BJ (cell line): ENCODE data around the gene PIP5K1B. TPM values are rescaled to one million over a fixed set of nuclear protein-coding genes. Genes with fewer than 3 reads are reported as not detected.

ENCODE experiments used
- CTCF ChIA-PET: fragments of 350-600 bp; formaldehyde crosslinking; extraction: SDS; loops from one replicate; lab custom pipeline; 2021; ENCODE audit warnings: antibody characterized with exemption, inconsistent platforms; lab: Yijun Ruan, JAX
- POLR2A ChIA-PET: fragments of 300-600 bp; sonication (Branson Sonifier 250); formaldehyde crosslinking; extraction: SDS; loops from one replicate; lab custom pipeline; 2021; ENCODE audit warnings: antibody characterized with exemption; lab: Charles Lee
- DNase-seq: peaks from one replicate; pipeline ENCODE4 v3.0.0-alpha.2; 2011; ENCODE audit warnings: low read depth
- H3K27me3 ChIP-seq: 2 replicates; pipeline ENCODE4 v1.6.0; 2011; ENCODE audit warnings: low read length; ENCODE audit not compliant: control insufficient read depth, insufficient read depth
- H3K36me3 ChIP-seq: 2 replicates; pipeline ENCODE4 v1.5.1; 2011; ENCODE audit warnings: low read length; ENCODE audit not compliant: control insufficient read depth, insufficient read depth
- H3K4me3 ChIP-seq: 2 replicates; pipeline ENCODE4 v1.5.1; 2011; ENCODE audit warnings: low read depth, mild to moderate bottlenecking, control low read depth, low read length
- polyA plus RNA-seq: library from polyadenylated mRNA; depleted of rRNA; stranded (reverse); fragments of >200 nt; gene quantifications from 2 replicates; pipeline ENCODE4 v1.2.3, GENCODE V29; 2011
- TF ChIP-seq, protein P1 (sequence below): IDR thresholded peaks from 2 replicates; pipeline ENCODE4 v1.5.1; 2011; ENCODE audit warnings: low read depth, mild to moderate bottlenecking, control low read depth, inconsistent platforms, low read length, moderate library complexity; ENCODE audit not compliant: insufficient read depth

The PIP5K1B gene
- polyA plus RNA-seq, 1 experiment, result not detected

- ChIA-PET CTCF (no interaction called here), POLR2A (no interaction called here)
- TF ChIP-seq, protein P1, sequence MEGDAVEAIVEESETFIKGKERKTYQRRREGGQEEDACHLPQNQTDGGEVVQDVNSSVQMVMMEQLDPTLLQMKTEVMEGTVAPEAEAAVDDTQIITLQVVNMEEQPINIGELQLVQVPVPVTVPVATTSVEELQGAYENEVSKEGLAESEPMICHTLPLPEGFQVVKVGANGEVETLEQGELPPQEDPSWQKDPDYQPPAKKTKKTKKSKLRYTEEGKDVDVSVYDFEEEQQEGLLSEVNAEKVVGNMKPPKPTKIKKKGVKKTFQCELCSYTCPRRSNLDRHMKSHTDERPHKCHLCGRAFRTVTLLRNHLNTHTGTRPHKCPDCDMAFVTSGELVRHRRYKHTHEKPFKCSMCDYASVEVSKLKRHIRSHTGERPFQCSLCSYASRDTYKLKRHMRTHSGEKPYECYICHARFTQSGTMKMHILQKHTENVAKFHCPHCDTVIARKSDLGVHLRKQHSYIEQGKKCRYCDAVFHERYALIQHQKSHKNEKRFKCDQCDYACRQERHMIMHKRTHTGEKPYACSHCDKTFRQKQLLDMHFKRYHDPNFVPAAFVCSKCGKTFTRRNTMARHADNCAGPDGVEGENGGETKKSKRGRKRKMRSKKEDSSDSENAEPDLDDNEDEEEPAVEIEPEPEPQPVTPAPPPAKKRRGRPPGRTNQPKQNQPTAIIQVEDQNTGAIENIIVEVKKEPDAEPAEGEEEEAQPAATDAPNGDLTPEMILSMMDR, result no peak
- no peak for DNase-seq
- Histone ChIP-seq H3K4me3 (no peak overlapping the region), H3K27me3 (no peaks in the 10 kb centered on the region; the same call in 1 of the 2 replicates), H3K36me3 (no peaks in the 10 kb centered on the region)
These were observed 207.5 kb downstream of the PIP5K1B start for GRCh38 chr9:68912561-68912960.

DNA sequence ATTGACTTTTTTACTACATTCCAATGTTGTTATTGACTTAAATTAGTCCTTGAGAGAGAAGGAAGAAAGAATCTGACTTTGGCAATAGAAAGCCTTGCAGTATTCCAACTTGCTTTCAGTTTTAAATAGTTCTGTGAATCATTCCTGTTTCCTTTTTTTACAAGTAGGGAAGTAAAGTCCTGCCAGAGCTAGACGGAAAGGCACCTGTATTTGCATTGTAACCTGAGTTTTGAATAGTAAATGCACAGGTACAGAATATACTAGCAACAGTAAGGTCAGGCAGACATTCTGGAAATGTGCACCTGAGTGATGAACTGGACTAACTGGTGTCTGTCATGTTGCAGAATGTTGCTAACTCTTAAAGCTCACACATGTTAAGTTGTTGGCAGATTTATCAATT, 208.0 kb downstream of the PIP5K1B start:
- ChIA-PET CTCF (no interaction called here), POLR2A (no interaction called here)

GRCh38 chr9:68914751-68915150, 209.7 kb downstream of the PIP5K1B start:
- ChIA-PET CTCF (no interaction called here), POLR2A (no interaction called here)
- H3K4me3 ChIP-seq, result no peak overlapping the region
- DNase-seq, result no peak
- H3K27me3 ChIP-seq, result no peaks in the 10 kb centered on the region; the same call in 1 of the 2 replicates
- TF ChIP-seq, protein P1, result no peak
- no peaks in the 10 kb centered on the region for H3K36me3 ChIP-seq

More for the DNA sequence above, 208.0 kb downstream of the PIP5K1B start:
- no peak for DNase-seq
- Histone ChIP-seq H3K27me3 (no peaks in the 10 kb centered on the region; the same call in 1 of the 2 replicates), H3K4me3 (no peak overlapping the region), H3K36me3 (no peaks in the 10 kb centered on the region)
- TF ChIP-seq, protein P1, result no peak

DNA sequence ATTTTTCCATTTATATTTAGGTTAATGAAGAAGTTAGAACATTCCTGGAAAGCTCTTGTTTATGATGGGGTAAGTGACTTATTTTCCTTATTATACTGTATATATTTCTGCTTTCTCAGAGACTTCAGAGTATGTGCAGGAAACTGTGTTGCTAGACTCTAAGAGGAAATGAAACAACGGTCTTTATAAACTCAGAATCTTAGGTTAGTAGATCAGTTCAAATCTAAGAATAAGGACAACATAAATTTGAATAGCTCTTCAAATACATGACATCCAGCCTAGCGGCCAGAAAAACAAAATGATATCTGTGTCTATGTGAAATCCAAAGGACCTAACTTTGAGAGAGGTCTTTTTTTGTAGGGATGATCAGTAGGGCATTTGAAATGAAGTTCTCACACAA, 214.6 kb downstream of the PIP5K1B start:
- POLR2A ChIA-PET, result no interaction called here
- H3K4me3 ChIP-seq, result no peak overlapping the region
- no peaks in the 10 kb centered on the region for H3K36me3 ChIP-seq
- TF ChIP-seq, protein P1, result no peak
- CTCF ChIA-PET, result no interaction called here
- no peak for DNase-seq
- H3K27me3 ChIP-seq, result no peaks in the 10 kb centered on the region

DNA sequence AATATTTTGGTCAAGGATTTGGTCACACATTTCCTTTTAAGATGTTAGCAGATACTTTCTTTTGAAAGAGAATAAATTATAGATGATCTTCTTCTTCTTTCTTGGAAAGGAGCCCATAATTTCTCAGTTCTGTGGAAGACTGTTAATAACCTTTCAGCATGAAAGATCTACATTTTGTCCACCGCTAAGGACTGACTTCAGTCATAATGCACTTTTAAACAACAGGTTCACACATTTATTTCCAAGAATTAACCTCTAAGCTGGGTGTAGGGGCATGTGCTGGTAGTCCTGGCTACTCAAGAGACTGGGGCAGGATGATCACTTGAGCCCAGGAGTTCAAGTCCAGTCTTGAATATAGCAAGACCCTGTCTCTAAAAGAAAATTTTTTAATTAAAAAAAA, 215.9 kb downstream of the PIP5K1B start:
- Histone ChIP-seq H3K27me3 (no peaks in the 10 kb centered on the region), H3K4me3 (no peak overlapping the region), H3K36me3 (no peaks in the 10 kb centered on the region)
- TF ChIP-seq, protein P1, result no peak
- ChIA-PET CTCF (no interaction called here), POLR2A (no interaction called here)
- DNase-seq, result no peak
